HepG2 (cell line): ENCODE measurements around the gene TAF1B. TPM values are rescaled to one million over a fixed set of nuclear protein-coding genes. Genes with fewer than 3 reads are reported as not detected.

Experiments
- GTF2F1 ChIP-seq: fragments of 150-350 bp; IDR thresholded peaks from 2 replicates; pipeline ENCODE4 v1.6.1; 2014; ENCODE audit warnings: low read length
- HCFC1 ChIP-seq: fragments of 150-350 bp; IDR thresholded peaks from 2 replicates; pipeline ENCODE4 v1.6.1; 2014; ENCODE audit warnings: low read depth, low read length
- MEIS1 ChIP-seq: sonication (generic); formaldehyde crosslinking; IDR thresholded peaks from 2 replicates; pipeline ENCODE4 v1.9.0; 2021; ENCODE audit warnings: mild to moderate bottlenecking, missing genetic modification reagents, moderate library complexity, borderline replicate concordance
- RFX5 ChIP-seq: IDR thresholded peaks from 2 replicates; pipeline ENCODE4 v1.6.1; 2011; ENCODE audit warnings: low read depth, low read length, improper control_type of control experiment
- SIX1 ChIP-seq: sonication (generic); formaldehyde crosslinking; IDR thresholded peaks from 2 replicates; pipeline ENCODE4 v1.4.0; 2020; ENCODE audit warnings: missing genetic modification reagents, borderline replicate concordance
- SRSF4 ChIP-seq: fragments of 200-400 bp; formaldehyde crosslinking; IDR thresholded peaks from one replicate; pipeline ENCODE4 v1.6.1; 2018; ENCODE audit warnings: mild to moderate bottlenecking, low read depth, low read length, moderate library complexity; ENCODE audit not compliant: poor library complexity, severe bottlenecking
- TAF1 ChIP-seq: sonication (generic); formaldehyde crosslinking; IDR thresholded peaks from 2 replicates; pipeline ENCODE4 v1.4.0; 2020; ENCODE audit warnings: missing genetic modification reagents
- TGIF2 ChIP-seq: IDR thresholded peaks from 2 replicates; pipeline ENCODE4 v1.6.1; 2016; ENCODE audit warnings: control low read depth, missing compliant biosample characterization
- ZMYM4 ChIP-seq: sonication (generic); formaldehyde crosslinking; IDR thresholded peaks from 2 replicates; pipeline ENCODE4 v1.8.1; 2023; ENCODE audit warnings: mild to moderate bottlenecking, missing genetic modification reagents
- ZNF20 ChIP-seq: sonication (generic); formaldehyde crosslinking; IDR thresholded peaks from 2 replicates; pipeline ENCODE4 v1.4.0; 2020; ENCODE audit warnings: mild to moderate bottlenecking, moderate library complexity, missing genetic modification reagents
- ZNF326 ChIP-seq: sonication (generic); formaldehyde crosslinking; IDR thresholded peaks from 2 replicates; pipeline ENCODE4 v1.4.0; 2020; ENCODE audit warnings: missing genetic modification reagents, borderline replicate concordance
- ZNF432 ChIP-seq: sonication (generic); formaldehyde crosslinking; IDR thresholded peaks from 2 replicates; pipeline ENCODE4 v1.5.0; 2020; ENCODE audit warnings: missing genetic modification reagents, mild to moderate bottlenecking, borderline replicate concordance
- ZNF790 ChIP-seq: sonication (generic); formaldehyde crosslinking; IDR thresholded peaks from 2 replicates; pipeline ENCODE4 v1.8.0; 2022; ENCODE audit warnings: missing genetic modification reagents, mild to moderate bottlenecking, borderline replicate concordance
- polyA plus RNA-seq, 8 experiments: library from polyadenylated mRNA; depleted of rRNA in 3 of 8; stranded (reverse) in 7 of 8; unstranded in 1 of 8; fragments of >200 nt; fragmentation: Illumina TruSeq in 4 of 8; extraction: Trizol in 4 of 8; gene quantifications; 2 replicates each; pipeline versions ENCODE4 v1.2.1 to v1.2.3, GENCODE V29; 2011 to 2016; ENCODE audit warnings: low read depth in 4 of 8, missing spikeins in 1 of 8, mixed read lengths in 1 of 8; ENCODE audit not compliant: insufficient read depth in 1 of 8
- total RNA-seq, 5 experiments: library from RNA; depleted of rRNA; stranded (reverse); fragments of >200 nt; fragmentation: Illumina TruSeq; extraction: Trizol; gene quantifications; 2 replicates each; pipeline ENCODE4 v1.2.3, GENCODE V29; 2016; ENCODE audit warnings: low read depth in 1 of 5
- TF ChIP-seq, protein P1 (sequence below): sonication (generic); formaldehyde crosslinking; IDR thresholded peaks from 2 replicates; pipeline ENCODE4 v1.5.1; 2020; ENCODE audit warnings: mild to moderate bottlenecking, missing genetic modification reagents, borderline replicate concordance
- TF ChIP-seq, protein P2 (sequence below): sonication (generic); formaldehyde crosslinking; IDR thresholded peaks from 2 replicates; pipeline ENCODE4 v1.4.0; 2020; ENCODE audit warnings: mild to moderate bottlenecking, missing genetic modification reagents
- TF ChIP-seq, protein P3 (sequence below), 2 experiments: sonication (generic) in 1 of 2; formaldehyde crosslinking in 1 of 2; IDR thresholded peaks; 2 replicates each; pipeline versions ENCODE4 v1.4.0 to v1.6.1; 2016 to 2020; ENCODE audit warnings: borderline replicate concordance in 1 of 2, low read depth in 1 of 2, mild to moderate bottlenecking in 1 of 2, missing genetic modification reagents in 1 of 2

Gene TAF1B
- total and polyA plus RNA-seq, 2 of the 13 experiments (the other 11 are each of a cell fraction or from before 2014, with no cell fraction given), result 13.3 to 27.7 TPM

DNA sequence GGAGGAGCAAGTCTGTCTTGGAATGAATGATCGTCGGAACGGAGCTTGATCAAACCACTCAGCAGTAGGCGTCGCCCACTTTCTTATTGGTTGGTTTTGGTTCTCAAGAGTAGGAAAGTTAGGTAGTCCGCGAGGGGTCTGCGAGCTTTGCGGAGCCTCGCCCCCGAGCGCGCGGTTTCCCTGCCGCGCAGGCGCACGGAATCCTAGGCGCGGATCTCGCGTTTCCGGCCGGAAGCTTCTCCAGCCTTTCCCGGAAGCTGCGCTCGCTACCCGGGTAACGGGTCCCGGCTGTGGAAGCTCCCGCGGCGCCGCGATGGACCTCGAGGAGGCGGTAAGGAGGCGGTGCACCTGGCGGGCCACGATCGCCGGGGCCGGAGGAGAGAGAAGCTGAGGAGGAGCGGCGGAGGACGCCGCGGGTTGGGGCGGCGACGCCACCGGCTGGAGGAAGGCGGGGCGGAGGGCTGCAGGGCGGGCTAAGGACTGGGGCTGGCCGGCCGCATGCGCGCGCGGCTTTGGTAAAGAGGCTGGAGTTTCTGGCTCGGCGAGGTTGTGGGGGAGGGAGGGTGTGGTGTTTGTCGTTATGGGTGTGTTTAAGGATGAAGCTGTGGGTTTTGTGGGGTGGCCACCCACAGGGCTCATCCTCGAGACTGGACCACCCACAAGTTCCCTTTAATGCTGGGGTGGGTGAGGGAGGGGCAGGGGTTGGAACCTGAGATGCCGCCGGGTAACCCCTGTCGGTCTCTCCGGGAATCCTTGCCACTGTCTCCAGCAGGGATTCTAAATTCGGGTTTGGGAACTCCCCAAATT, at the start of gene TAF1B (continued):
- TF ChIP-seq, protein P1, sequence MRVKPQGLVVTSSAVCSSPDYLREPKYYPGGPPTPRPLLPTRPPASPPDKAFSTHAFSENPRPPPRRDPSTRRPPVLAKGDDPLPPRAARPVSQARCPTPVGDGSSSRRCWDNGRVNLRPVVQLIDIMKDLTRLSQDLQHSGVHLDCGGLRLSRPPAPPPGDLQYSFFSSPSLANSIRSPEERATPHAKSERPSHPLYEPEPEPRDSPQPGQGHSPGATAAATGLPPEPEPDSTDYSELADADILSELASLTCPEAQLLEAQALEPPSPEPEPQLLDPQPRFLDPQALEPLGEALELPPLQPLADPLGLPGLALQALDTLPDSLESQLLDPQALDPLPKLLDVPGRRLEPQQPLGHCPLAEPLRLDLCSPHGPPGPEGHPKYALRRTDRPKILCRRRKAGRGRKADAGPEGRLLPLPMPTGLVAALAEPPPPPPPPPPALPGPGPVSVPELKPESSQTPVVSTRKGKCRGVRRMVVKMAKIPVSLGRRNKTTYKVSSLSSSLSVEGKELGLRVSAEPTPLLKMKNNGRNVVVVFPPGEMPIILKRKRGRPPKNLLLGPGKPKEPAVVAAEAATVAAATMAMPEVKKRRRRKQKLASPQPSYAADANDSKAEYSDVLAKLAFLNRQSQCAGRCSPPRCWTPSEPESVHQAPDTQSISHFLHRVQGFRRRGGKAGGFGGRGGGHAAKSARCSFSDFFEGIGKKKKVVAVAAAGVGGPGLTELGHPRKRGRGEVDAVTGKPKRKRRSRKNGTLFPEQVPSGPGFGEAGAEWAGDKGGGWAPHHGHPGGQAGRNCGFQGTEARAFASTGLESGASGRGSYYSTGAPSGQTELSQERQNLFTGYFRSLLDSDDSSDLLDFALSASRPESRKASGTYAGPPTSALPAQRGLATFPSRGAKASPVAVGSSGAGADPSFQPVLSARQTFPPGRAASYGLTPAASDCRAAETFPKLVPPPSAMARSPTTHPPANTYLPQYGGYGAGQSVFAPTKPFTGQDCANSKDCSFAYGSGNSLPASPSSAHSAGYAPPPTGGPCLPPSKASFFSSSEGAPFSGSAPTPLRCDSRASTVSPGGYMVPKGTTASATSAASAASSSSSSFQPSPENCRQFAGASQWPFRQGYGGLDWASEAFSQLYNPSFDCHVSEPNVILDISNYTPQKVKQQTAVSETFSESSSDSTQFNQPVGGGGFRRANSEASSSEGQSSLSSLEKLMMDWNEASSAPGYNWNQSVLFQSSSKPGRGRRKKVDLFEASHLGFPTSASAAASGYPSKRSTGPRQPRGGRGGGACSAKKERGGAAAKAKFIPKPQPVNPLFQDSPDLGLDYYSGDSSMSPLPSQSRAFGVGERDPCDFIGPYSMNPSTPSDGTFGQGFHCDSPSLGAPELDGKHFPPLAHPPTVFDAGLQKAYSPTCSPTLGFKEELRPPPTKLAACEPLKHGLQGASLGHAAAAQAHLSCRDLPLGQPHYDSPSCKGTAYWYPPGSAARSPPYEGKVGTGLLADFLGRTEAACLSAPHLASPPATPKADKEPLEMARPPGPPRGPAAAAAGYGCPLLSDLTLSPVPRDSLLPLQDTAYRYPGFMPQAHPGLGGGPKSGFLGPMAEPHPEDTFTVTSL, result no peak
- TF ChIP-seq SIX1 (CRISPR knock-in tag) (no peak), SRSF4 (no peak), HCFC1 (peak; percentile 32; the same call in 1 of the 2 replicates), TAF1 (CRISPR knock-in tag) (peak; percentile 87), ZNF20 (CRISPR knock-in tag) (peak; percentile 72; the same call in 1 of the 2 replicates), MEIS1 (0 out of 2 replicates have a peak, but pooled peaks have one; percentile 44), ZMYM4 (CRISPR knock-in tag) (peak; percentile 93; the same call in 1 of the 2 replicates), ZNF432 (CRISPR knock-in tag) (no peak), TGIF2 (CRISPR knock-in tag) (peak; percentile 77), ZNF790 (CRISPR knock-in tag) (peak; percentile 79; the same call in 1 of the 2 replicates), RFX5 (no peak), ZNF326 (no peak), GTF2F1 (no peak)
- TF ChIP-seq, protein P2, sequence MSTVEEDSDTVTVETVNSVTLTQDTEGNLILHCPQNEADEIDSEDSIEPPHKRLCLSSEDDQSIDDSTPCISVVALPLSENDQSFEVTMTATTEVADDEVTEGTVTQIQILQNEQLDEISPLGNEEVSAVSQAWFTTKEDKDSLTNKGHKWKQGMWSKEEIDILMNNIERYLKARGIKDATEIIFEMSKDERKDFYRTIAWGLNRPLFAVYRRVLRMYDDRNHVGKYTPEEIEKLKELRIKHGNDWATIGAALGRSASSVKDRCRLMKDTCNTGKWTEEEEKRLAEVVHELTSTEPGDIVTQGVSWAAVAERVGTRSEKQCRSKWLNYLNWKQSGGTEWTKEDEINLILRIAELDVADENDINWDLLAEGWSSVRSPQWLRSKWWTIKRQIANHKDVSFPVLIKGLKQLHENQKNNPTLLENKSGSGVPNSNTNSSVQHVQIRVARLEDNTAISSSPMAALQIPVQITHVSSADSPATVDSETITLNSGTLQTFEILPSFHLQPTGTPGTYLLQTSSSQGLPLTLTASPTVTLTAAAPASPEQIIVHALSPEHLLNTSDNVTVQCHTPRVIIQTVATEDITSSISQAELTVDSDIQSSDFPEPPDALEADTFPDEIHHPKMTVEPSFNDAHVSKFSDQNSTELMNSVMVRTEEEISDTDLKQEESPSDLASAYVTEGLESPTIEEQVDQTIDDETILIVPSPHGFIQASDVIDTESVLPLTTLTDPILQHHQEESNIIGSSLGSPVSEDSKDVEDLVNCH (CRISPR knock-in tag), result 0 out of 2 replicates have a peak, but pooled peaks have one; percentile 15
- TF ChIP-seq, protein P3, sequence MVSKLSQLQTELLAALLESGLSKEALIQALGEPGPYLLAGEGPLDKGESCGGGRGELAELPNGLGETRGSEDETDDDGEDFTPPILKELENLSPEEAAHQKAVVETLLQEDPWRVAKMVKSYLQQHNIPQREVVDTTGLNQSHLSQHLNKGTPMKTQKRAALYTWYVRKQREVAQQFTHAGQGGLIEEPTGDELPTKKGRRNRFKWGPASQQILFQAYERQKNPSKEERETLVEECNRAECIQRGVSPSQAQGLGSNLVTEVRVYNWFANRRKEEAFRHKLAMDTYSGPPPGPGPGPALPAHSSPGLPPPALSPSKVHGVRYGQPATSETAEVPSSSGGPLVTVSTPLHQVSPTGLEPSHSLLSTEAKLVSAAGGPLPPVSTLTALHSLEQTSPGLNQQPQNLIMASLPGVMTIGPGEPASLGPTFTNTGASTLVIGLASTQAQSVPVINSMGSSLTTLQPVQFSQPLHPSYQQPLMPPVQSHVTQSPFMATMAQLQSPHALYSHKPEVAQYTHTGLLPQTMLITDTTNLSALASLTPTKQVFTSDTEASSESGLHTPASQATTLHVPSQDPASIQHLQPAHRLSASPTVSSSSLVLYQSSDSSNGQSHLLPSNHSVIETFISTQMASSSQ (IDR thresholded peaks at IDR 0.05; ENCODE audit: low read depth), result no peak
- TF ChIP-seq, protein P3 (CRISPR knock-in tag; IDR thresholded peaks at IDR 0.05; ENCODE audit: borderline replicate concordance), result no peak
